ENCODE results near the gene MSTN.

- TF ChIP-seq CTCF (IDR thresholded peaks at IDR 0.05; ENCODE audit: insufficient read depth, low read depth, low read length): no peak
- TF ChIP-seq EZH2 (IDR thresholded peaks at IDR 0.05; ENCODE audit: insufficient read depth, low read length): no peak
These were observed 34.6 kb upstream of the MSTN start for GRCh38 chr2:190097115-190097514.
